Omental fat pad (tissue), 4 donors: ENCODE measurements around the gene RRP15. TPM values are rescaled to one million over a fixed set of nuclear protein-coding genes. Genes with fewer than 3 reads are reported as not detected.

Experiments used
- ATAC-seq: fragments of 150-250 bp; one replicate; pipeline ENCODE4 v1.9.1; 2016; ENCODE audit warnings: mild to moderate bottlenecking, moderate library complexity; ENCODE audit not compliant: low FRiP score
- DNase-seq: peaks from one replicate; pipeline ENCODE4 v3.0.0-alpha.2; 2019; ENCODE audit warnings: low spot score
- CTCF ChIP-seq, 3 donors: fragments of 450-650 bp; IDR thresholded peaks; one replicate each; pipeline ENCODE4 v1.5.1; 2016 to 2017; ENCODE audit warnings: antibody characterized with exemption in 3 of 3, mild to moderate bottlenecking in 3 of 3, moderate library complexity in 2 of 3
- total RNA-seq, 4 donors: library from RNA; depleted of rRNA; stranded (reverse); fragments of >200 nt; gene quantifications; one replicate each; pipeline ENCODE4 v1.1.0, GENCODE V29; 2016

RRP15 gene
- total RNA-seq, 4 donors from 2014 or later = 4.6 to 22.7 (median 5.3) TPM

- no peak for ATAC-seq
- no peak for TF ChIP-seq CTCF (IDR thresholded peaks at IDR 0.05)
- no peak for DNase-seq
These were observed 9.5 kb downstream of the RRP15 start for GRCh38 chr1:218294546-218294945.

- DNase-seq (no peak), ATAC-seq (no peak)
- no peak for TF ChIP-seq CTCF (IDR thresholded peaks at IDR 0.05)
These were observed 11.1 kb downstream of the RRP15 start for GRCh38 chr1:218296162-218296561.

GRCh38 chr1:218297461-218297860 lies 12.4 kb downstream of the RRP15 start:
- no peak for DNase-seq
- ATAC-seq = no peak
- no peak for TF ChIP-seq CTCF (IDR thresholded peaks at IDR 0.05)

- ATAC-seq = no peak
- no peak for DNase-seq
- TF ChIP-seq CTCF (IDR thresholded peaks at IDR 0.05) = no peak
These were observed 12.8 kb downstream of the RRP15 start for GRCh38 chr1:218297867-218298266.

GRCh38 chr1:218298398-218298797 lies 13.3 kb downstream of the RRP15 start:
- TF ChIP-seq CTCF (IDR thresholded peaks at IDR 0.05) = no peak
- ATAC-seq (no peak), DNase-seq (no peak)

GRCh38 chr1:218299416-218299815 lies 14.3 kb downstream of the RRP15 start:
- no peak for TF ChIP-seq CTCF (IDR thresholded peaks at IDR 0.05)
- ATAC-seq = no peak
- DNase-seq = no peak

- TF ChIP-seq CTCF (IDR thresholded peaks at IDR 0.05) = no peak
- ATAC-seq (no peak), DNase-seq (no peak)
These were observed 16.1 kb downstream of the RRP15 start for GRCh38 chr1:218301217-218301616.
